Chondrocyte (in vitro differentiated cells): ENCODE results near the gene FAM53C. TPM values are rescaled to one million over a fixed set of nuclear protein-coding genes. Genes with fewer than 3 reads are reported as not detected.

ENCODE experiments used
- DNase-seq: peaks from one replicate; pipeline ENCODE4 v3.0.0; 2021; ENCODE audit warnings: mixed read lengths, low spot score
- H3K27ac Mint-ChIP-seq: one replicate; pipeline ENCODE4 v1.8.0; 2021; ENCODE audit warnings: mild to moderate bottlenecking, moderate library complexity, mixed read lengths; ENCODE audit not compliant: unreplicated experiment
- H3K27me3 Mint-ChIP-seq: 2 replicates; pipeline ENCODE4 v1.8.0; 2021; ENCODE audit warnings: low read depth, mixed read lengths
- H3K36me3 Mint-ChIP-seq: 2 replicates; pipeline ENCODE4 v1.8.0; 2021; ENCODE audit warnings: low read depth, mixed read lengths
- H3K4me1 Mint-ChIP-seq: 2 replicates; pipeline ENCODE4 v1.8.0; 2021; ENCODE audit warnings: low read depth, mild to moderate bottlenecking, mixed read lengths
- H3K4me3 Mint-ChIP-seq: one replicate; pipeline ENCODE4 v1.8.0; 2021; ENCODE audit warnings: mild to moderate bottlenecking, moderate library complexity, mixed read lengths; ENCODE audit not compliant: unreplicated experiment
- H3K9me3 Mint-ChIP-seq: 2 replicates; pipeline ENCODE4 v1.8.0; 2021; ENCODE audit warnings: low read depth, mixed read lengths
- CTCF ChIP-seq: fragments of 200-600 bp; sonication (generic); IDR thresholded peaks from 2 replicates; pipeline ENCODE4 v1.5.0; 2021; ENCODE audit warnings: antibody characterized with exemption, mild to moderate bottlenecking, moderate library complexity
- total RNA-seq: library from RNA; stranded (reverse); gene quantifications from 3 replicates; pipeline ENCODE4 v1.2.1, GENCODE V29; 2021

The FAM53C gene
- total RNA-seq, 1 donor from 2014 or later, result 34.3 TPM

GRCh38 chr5:138344887-138345622 is 7.0 kb downstream of the FAM53C start:
- Mint-ChIP-seq H3K27me3 (no peaks in the 10 kb centered on the region), H3K36me3 (peaks cover 27% of the 10 kb centered on the region), H3K4me3 (no peak overlapping the region), H3K4me1 (peaks cover 28% of the 10 kb centered on the region), H3K9me3 (no peaks in the 10 kb centered on the region), H3K27ac (no peak overlapping the region)
- TF ChIP-seq CTCF, result no peak
- no peak for DNase-seq

- no peaks in the 10 kb centered on the region for H3K27me3 Mint-ChIP-seq
- TF ChIP-seq CTCF, result no peak
- no peak for DNase-seq
- H3K27ac Mint-ChIP-seq, result peak overlapping the region; percentile 34
- peaks cover 3% of the 10 kb centered on the region for H3K9me3 Mint-ChIP-seq
- H3K4me3 Mint-ChIP-seq, result no peak overlapping the region
- peaks cover 23% of the 10 kb centered on the region for H3K36me3 Mint-ChIP-seq
- peaks cover 28% of the 10 kb centered on the region for H3K4me1 Mint-ChIP-seq
Observed at GRCh38 chr5:138346889-138347288, 8.8 kb downstream of the FAM53C start.

- no peak for DNase-seq
- Mint-ChIP-seq H3K9me3 (peaks cover 4% of the 10 kb centered on the region), H3K4me3 (no peak overlapping the region), H3K36me3 (peaks cover 18% of the 10 kb centered on the region), H3K27ac (peak overlapping the region; percentile 78), H3K4me1 (peaks cover 48% of the 10 kb centered on the region), H3K27me3 (no peaks in the 10 kb centered on the region)
- TF ChIP-seq CTCF, result no peak
Observed at GRCh38 chr5:138349852-138350562, 11.9 kb downstream of the FAM53C start.

GRCh38 chr5:138350563-138350890 is 12.5 kb downstream of the FAM53C start:
- H3K4me3 Mint-ChIP-seq, result no peak overlapping the region
- peaks cover 4% of the 10 kb centered on the region for H3K9me3 Mint-ChIP-seq
- H3K4me1 Mint-ChIP-seq, result peaks cover 53% of the 10 kb centered on the region
- TF ChIP-seq CTCF, result no peak
- H3K27ac Mint-ChIP-seq, result peak overlapping the region; percentile 78
- DNase-seq, result no peak
- no peaks in the 10 kb centered on the region for H3K27me3 Mint-ChIP-seq
- peaks cover 17% of the 10 kb centered on the region for H3K36me3 Mint-ChIP-seq

GRCh38 chr5:138351056-138351455 is 13.0 kb downstream of the FAM53C start:
- DNase-seq, result no peak
- peaks cover 57% of the 10 kb centered on the region for H3K4me1 Mint-ChIP-seq

More at GRCh38 chr5:138351056-138351455, 13.0 kb downstream of the FAM53C start:
- Mint-ChIP-seq H3K27me3 (no peaks in the 10 kb centered on the region), H3K9me3 (peaks cover 4% of the 10 kb centered on the region), H3K4me3 (no peak overlapping the region), H3K36me3 (peaks cover 13% of the 10 kb centered on the region), H3K27ac (peak overlapping the region; percentile 78)
- no peak for TF ChIP-seq CTCF
